GM06990 (cell line): Measurements from ENCODE around the gene EFS.

Source experiments
- DNase-seq: peaks from one replicate; pipeline ENCODE4 v3.0.0-alpha.2; 2011; ENCODE audit not compliant: insufficient read length; ENCODE audit errors: extremely low read depth
- H3K27me3 ChIP-seq: replicated peaks from 2 replicates; pipeline ENCODE4 v1.6.0; 2011; ENCODE audit warnings: low read length; ENCODE audit not compliant: control insufficient read depth, insufficient read depth
- H3K36me3 ChIP-seq: 2 replicates; pipeline ENCODE4 v1.5.1; 2011; ENCODE audit warnings: low read length; ENCODE audit not compliant: control insufficient read depth, insufficient read depth
- H3K4me3 ChIP-seq: replicated peaks from 2 replicates; pipeline ENCODE4 v1.5.1; 2011; ENCODE audit warnings: low read depth, mild to moderate bottlenecking, control low read depth, low read length
- TF ChIP-seq, protein P1 (sequence below): IDR thresholded peaks from 2 replicates; pipeline ENCODE4 v1.5.1; 2011; ENCODE audit warnings: low read length, control low read depth, mild to moderate bottlenecking, inconsistent platforms; ENCODE audit not compliant: insufficient read depth, poor library complexity, severe bottlenecking

The EFS gene

DNA sequence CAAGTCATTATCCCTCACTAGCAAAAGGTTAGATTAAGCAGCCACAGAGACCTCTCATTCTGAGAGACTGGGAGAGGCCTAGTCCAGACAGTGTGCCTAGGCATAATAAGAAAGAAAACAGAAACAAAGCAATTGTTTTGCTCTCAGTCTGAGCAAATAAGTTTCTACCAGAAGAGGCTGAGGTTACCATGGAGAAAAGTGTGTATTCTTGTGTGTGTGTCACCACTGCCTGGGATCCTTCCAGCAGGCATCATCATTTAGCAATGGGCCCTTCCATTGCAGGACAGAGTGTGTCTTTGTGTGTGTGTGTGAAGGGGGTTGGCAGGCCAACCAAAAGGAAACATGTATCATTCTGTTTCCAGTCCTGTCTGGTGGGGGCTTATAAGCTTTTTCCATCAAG, 3.7 kb downstream of the EFS start:
- Histone ChIP-seq H3K4me3 (no peak overlapping the region), H3K27me3 (no peaks in the 10 kb centered on the region; the same call in 1 of the 2 replicates), H3K36me3 (no peaks in the 10 kb centered on the region)
- TF ChIP-seq, protein P1, sequence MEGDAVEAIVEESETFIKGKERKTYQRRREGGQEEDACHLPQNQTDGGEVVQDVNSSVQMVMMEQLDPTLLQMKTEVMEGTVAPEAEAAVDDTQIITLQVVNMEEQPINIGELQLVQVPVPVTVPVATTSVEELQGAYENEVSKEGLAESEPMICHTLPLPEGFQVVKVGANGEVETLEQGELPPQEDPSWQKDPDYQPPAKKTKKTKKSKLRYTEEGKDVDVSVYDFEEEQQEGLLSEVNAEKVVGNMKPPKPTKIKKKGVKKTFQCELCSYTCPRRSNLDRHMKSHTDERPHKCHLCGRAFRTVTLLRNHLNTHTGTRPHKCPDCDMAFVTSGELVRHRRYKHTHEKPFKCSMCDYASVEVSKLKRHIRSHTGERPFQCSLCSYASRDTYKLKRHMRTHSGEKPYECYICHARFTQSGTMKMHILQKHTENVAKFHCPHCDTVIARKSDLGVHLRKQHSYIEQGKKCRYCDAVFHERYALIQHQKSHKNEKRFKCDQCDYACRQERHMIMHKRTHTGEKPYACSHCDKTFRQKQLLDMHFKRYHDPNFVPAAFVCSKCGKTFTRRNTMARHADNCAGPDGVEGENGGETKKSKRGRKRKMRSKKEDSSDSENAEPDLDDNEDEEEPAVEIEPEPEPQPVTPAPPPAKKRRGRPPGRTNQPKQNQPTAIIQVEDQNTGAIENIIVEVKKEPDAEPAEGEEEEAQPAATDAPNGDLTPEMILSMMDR = no peak
- DNase-seq = no peak

DNA sequence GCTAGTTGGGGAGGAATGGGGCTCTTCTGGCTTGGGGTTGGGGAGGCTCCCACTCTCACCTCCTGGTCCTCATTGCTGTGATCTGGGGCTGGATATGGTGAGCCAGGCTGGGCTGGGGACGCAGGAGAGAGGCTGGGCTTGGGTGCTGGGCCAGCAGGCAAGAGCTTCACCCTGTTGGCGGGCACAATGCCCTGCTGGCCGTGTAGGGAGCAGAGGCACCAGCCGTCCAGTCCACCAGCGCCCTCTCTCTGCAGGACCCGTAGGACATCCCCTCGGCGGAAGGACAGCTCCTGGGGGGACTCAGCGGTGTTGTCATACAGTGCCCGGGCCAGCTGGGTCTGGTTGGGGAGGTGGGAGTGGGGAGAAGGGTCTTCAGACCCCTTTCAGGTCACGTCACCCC, 4.5 kb downstream of the EFS start:
- TF ChIP-seq, protein P1 = no peak
- Histone ChIP-seq H3K27me3 (no peaks in the 10 kb centered on the region; the same call in 1 of the 2 replicates), H3K4me3 (no peak overlapping the region), H3K36me3 (no peaks in the 10 kb centered on the region)
- DNase-seq = no peak

DNA sequence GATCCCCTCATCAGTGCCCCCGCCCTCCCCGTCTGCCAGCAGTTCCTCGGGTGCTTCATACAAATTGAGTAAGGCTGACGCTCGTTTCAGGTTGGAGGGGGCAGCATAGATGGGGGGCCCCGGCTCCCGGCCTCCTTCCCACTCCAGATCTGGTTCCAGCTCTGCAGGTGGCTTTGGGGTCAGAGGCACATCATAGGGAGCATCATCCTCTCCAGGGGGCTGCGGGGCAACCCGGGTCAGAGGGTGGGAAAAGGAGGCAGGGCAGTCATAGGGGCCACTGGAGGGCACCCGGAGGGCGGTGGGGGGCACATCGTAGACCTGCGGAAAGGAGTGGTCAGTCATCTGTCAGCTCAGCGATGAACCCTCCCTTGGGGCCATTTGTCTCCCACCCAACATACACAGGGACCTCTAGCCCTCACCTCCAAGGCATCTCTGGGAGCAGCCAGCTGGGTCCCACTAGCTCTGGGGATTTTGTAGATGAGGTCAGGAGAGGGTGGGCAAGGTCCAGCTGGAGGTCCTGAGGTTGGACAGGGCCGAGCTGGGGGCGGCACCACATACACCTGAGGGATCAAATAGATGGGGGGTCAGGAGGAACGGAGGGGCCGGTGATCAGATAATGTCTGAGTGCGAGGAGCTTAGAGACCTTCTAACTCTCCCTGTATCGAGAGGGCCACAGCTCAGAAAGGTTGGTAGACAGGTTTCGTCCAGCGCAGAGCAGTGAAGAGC, 5.1 kb downstream of the EFS start:
- DNase-seq = no peak
- H3K4me3 ChIP-seq = no peak overlapping the region
- no peaks in the 10 kb centered on the region; the same call in 1 of the 2 replicates for H3K27me3 ChIP-seq
- TF ChIP-seq, protein P1 = no peak
- H3K36me3 ChIP-seq = no peaks in the 10 kb centered on the region

DNA sequence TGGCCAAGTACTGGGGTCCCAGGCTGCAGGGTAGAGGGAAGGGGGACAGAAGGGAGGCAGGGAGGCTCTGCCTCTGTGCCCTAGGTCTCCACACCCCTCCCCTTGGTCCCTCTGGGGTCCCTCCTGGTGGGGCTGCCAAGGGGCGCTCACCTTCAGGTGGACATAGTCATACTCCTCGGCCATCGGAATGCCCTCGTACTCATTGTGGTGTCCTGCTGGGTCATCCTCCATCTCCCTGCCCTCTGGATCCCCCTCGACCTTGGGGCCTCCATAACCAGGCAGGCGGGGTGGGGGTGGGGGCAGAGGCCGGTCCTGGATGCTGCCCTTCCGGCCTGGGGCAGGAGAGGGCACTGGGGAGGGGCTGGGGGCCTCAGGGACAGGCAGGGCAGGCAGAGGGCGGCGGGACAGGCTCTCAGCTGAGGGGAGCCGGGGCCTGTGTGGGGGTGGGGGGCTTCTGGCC, 5.8 kb downstream of the EFS start:
- no peak for DNase-seq
- TF ChIP-seq, protein P1 = no peak
- Histone ChIP-seq H3K4me3 (no peak overlapping the region), H3K36me3 (no peaks in the 10 kb centered on the region), H3K27me3 (peaks cover 2% of the 10 kb centered on the region; the same call in 1 of the 2 replicates)

DNA sequence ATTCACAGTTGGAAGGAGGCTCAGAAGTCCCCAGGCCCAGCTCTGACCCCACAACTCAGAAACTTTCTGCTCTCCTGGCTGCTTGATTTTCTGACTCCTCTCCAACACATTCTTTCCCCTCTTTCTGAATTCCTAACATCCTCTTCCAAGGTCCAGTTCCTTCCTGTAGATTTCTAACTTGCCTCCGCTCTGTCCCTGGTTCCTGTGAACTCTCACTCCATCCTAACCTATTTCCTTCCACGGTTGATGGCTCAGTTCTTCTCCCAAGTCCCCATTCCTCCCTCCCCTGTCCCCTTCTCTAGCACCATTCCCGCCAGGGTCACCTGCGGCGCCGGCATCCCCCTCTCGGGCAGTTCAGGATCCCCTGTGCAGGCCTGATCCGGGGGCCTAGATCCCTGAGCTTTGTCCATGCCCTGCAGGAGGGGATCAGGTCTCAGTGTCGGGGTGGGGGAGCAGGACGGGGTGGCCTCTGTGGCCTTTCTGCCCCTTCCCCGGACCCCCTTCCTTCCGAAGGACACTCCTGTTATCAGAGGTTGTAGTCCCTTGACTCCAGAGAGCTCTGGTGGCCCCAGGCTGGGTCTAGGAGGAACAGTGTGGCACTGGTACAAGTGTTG, 6.3 kb downstream of the EFS start:
- Histone ChIP-seq H3K4me3 (no peak overlapping the region), H3K36me3 (no peaks in the 10 kb centered on the region), H3K27me3 (peaks cover 2% of the 10 kb centered on the region)
- DNase-seq = no peak
- TF ChIP-seq, protein P1 = no peak
